Effector memory CD8-positive, alpha-beta T cell (primary cell): ENCODE measurements around the gene CYP2A6.
A peak's percentile ranks its signal among the peaks of the same experiment; 100 is the strongest.
"Not testable (repeated sequence)": the region's sequence is repeated elsewhere in the genome, so short reads cannot be mapped to it uniquely, and the experiment has no call there.

Source experiments
- ATAC-seq: fragments of 150-1000 bp; cut with Tn5 transposase; replicated peaks from 2 replicates; pipeline ENCODE4 v1.10.0; 2021; ENCODE audit warnings: mild to moderate bottlenecking, moderate library complexity
- DNase-seq, 3 experiments: peaks; one replicate each; pipeline ENCODE4 v3.0.0; 2021
- H3K27ac Mint-ChIP-seq, 2 donors: one replicate each; pipeline ENCODE4 v1.8.0; 2022; ENCODE audit warnings: mild to moderate bottlenecking in 2 of 2, mixed read lengths in 2 of 2, moderate library complexity in 2 of 2
- H3K27me3 Mint-ChIP-seq, 2 donors: one replicate each; pipeline ENCODE4 v1.8.0; 2022; ENCODE audit warnings: mixed read lengths in 2 of 2
- H3K36me3 Mint-ChIP-seq: one replicate; pipeline ENCODE4 v1.8.0; 2022; ENCODE audit warnings: mild to moderate bottlenecking, moderate library complexity, mixed read lengths; ENCODE audit not compliant: insufficient read depth
- H3K4me1 Mint-ChIP-seq, 2 donors: one replicate each; pipeline ENCODE4 v1.8.0; 2022; ENCODE audit warnings: low read depth in 2 of 2, mixed read lengths in 2 of 2
- H3K4me3 Mint-ChIP-seq, 2 donors: one replicate each; pipeline ENCODE4 v1.8.0; 2022; ENCODE audit warnings: mild to moderate bottlenecking in 2 of 2, mixed read lengths in 2 of 2, moderate library complexity in 2 of 2
- H3K9me3 Mint-ChIP-seq, 2 donors: one replicate each; pipeline ENCODE4 v1.8.0; 2022; ENCODE audit warnings: mixed read lengths in 2 of 2

Gene CYP2A6

GRCh38 chr19:40836754-40837429, 13.4 kb downstream of the CYP2A6 start:
- Mint-ChIP-seq H3K27ac (no peak overlapping the region), H3K9me3 (no peaks in the 10 kb centered on the region), H3K4me1 (peaks cover 2 to 5% of the 10 kb centered on the region in 2 donors), H3K27me3 (no peaks in the 10 kb centered on the region), H3K36me3 (no peaks in the 10 kb centered on the region), H3K4me3 (no peak overlapping the region)
- DNase-seq, result no peak
- ATAC-seq, result no peak

GRCh38 chr19:40833728-40834533, 16.3 kb downstream of the CYP2A6 start:
- DNase-seq, H3K9me3 Mint-ChIP-seq, H3K36me3 Mint-ChIP-seq, ATAC-seq, H3K4me1 Mint-ChIP-seq, H3K27me3 Mint-ChIP-seq, H3K4me3 Mint-ChIP-seq: not testable (repeated sequence)
- peak overlapping the region; percentile 41 to 83 for H3K27ac Mint-ChIP-seq

- peaks cover 3 to 14% of the 10 kb centered on the region in 2 donors for H3K4me1 Mint-ChIP-seq
- not testable (repeated sequence) for H3K9me3 Mint-ChIP-seq, H3K4me3 Mint-ChIP-seq, H3K36me3 Mint-ChIP-seq, H3K27me3 Mint-ChIP-seq, ATAC-seq, DNase-seq
- peak overlapping the region; percentile 41 to 83 for H3K27ac Mint-ChIP-seq
Measured at GRCh38 chr19:40832431-40832790, 17.8 kb downstream of the CYP2A6 start.

GRCh38 chr19:40831502-40832430, 18.5 kb downstream of the CYP2A6 start:
- ATAC-seq, result no peak
- H3K27me3 Mint-ChIP-seq, result no peaks in the 10 kb centered on the region
- H3K4me3 Mint-ChIP-seq, result no peak overlapping the region
- no peaks in the 10 kb centered on the region for H3K9me3 Mint-ChIP-seq
- DNase-seq, result no peak
- peak overlapping the region; percentile 73 to 83 for H3K27ac Mint-ChIP-seq
- peaks cover 9 to 20% of the 10 kb centered on the region in 2 donors for H3K4me1 Mint-ChIP-seq
- peaks cover 11% of the 10 kb centered on the region for H3K36me3 Mint-ChIP-seq

GRCh38 chr19:40830741-40831140, 19.5 kb downstream of the CYP2A6 start:
- not testable (repeated sequence) for ATAC-seq, H3K4me3 Mint-ChIP-seq, H3K9me3 Mint-ChIP-seq, H3K27me3 Mint-ChIP-seq, DNase-seq
- Mint-ChIP-seq H3K4me1 (peaks cover 15 to 27% of the 10 kb centered on the region in 2 donors), H3K27ac (peak overlapping the region in 1 of 2 donors; percentile 95), H3K36me3 (peaks cover 12% of the 10 kb centered on the region)

- Mint-ChIP-seq H3K4me1 (peaks cover 24 to 36% of the 10 kb centered on the region in 2 donors), H3K36me3 (peaks cover 12% of the 10 kb centered on the region), H3K27me3 (no peaks in the 10 kb centered on the region), H3K4me3 (no peak overlapping the region), H3K27ac (peak overlapping the region; percentile 19 to 95), H3K9me3 (no peaks in the 10 kb centered on the region)
- DNase-seq (no peak), ATAC-seq (no peak)
Measured at GRCh38 chr19:40829205-40829604, 21.0 kb downstream of the CYP2A6 start.

GRCh38 chr19:40827386-40828247, 22.6 kb downstream of the CYP2A6 start:
- peaks cover 12% of the 10 kb centered on the region for H3K36me3 Mint-ChIP-seq
- DNase-seq, result no peak
- H3K27ac Mint-ChIP-seq, result peak overlapping the region; percentile 93 to 95
- peaks cover 32 to 40% of the 10 kb centered on the region in 2 donors for H3K4me1 Mint-ChIP-seq
- peak overlapping the region; percentile 54 to 56 for H3K4me3 Mint-ChIP-seq
- H3K27me3 Mint-ChIP-seq, result no peaks in the 10 kb centered on the region
- ATAC-seq, result no peak
- no peaks in the 10 kb centered on the region for H3K9me3 Mint-ChIP-seq

- not testable (repeated sequence) for H3K9me3 Mint-ChIP-seq, H3K27me3 Mint-ChIP-seq
- Mint-ChIP-seq H3K4me3 (peak overlapping the region; percentile 54 to 56), H3K36me3 (peaks cover 12% of the 10 kb centered on the region), H3K4me1 (peaks cover 30 to 40% of the 10 kb centered on the region in 2 donors), H3K27ac (peak overlapping the region; percentile 93 to 95)
- DNase-seq (peak; percentile 71 to 75 (median 72)), ATAC-seq (peak; percentile 92)
Measured at GRCh38 chr19:40826699-40827385, 23.4 kb downstream of the CYP2A6 start.

GRCh38 chr19:40826312-40826698, 23.9 kb downstream of the CYP2A6 start:
- not testable (repeated sequence) for H3K9me3 Mint-ChIP-seq, DNase-seq, ATAC-seq, H3K27me3 Mint-ChIP-seq
- Mint-ChIP-seq H3K27ac (peak overlapping the region; percentile 93 to 95), H3K36me3 (peaks cover 12% of the 10 kb centered on the region), H3K4me1 (peaks cover 30 to 40% of the 10 kb centered on the region in 2 donors), H3K4me3 (peak overlapping the region; percentile 54 to 56)

GRCh38 chr19:40825460-40826095, 24.7 kb downstream of the CYP2A6 start:
- H3K27ac Mint-ChIP-seq, result peak overlapping the region; percentile 93 to 95
- not testable (repeated sequence) for DNase-seq, ATAC-seq, H3K9me3 Mint-ChIP-seq, H3K27me3 Mint-ChIP-seq
- H3K36me3 Mint-ChIP-seq, result peaks cover 12% of the 10 kb centered on the region
- H3K4me1 Mint-ChIP-seq, result peaks cover 30 to 40% of the 10 kb centered on the region in 2 donors
- peak overlapping the region in 1 of 2 donors; percentile 43 for H3K4me3 Mint-ChIP-seq

- H3K4me1 Mint-ChIP-seq, result peaks cover 30 to 40% of the 10 kb centered on the region in 2 donors
- H3K4me3 Mint-ChIP-seq, DNase-seq, H3K27me3 Mint-ChIP-seq, H3K9me3 Mint-ChIP-seq, ATAC-seq: not testable (repeated sequence)
- H3K36me3 Mint-ChIP-seq, result peaks cover 12% of the 10 kb centered on the region
- peak overlapping the region; percentile 93 to 95 for H3K27ac Mint-ChIP-seq
Measured at GRCh38 chr19:40824916-40825315, 25.3 kb downstream of the CYP2A6 start.
